ENCODE measurements around the gene CNOT2. TPM values are rescaled to one million over a fixed set of nuclear protein-coding genes. Genes with fewer than 3 reads are reported as not detected.

The CNOT2 gene
- total and polyA plus RNA-seq, 2 donors (not counting 1 experiment from before 2014, with no cell fraction given): 65.0 to 120 TPM

- H3K4me3 ChIP-seq (ENCODE audit: control extremely low read depth in 1 of 5, extremely low read depth in 1 of 5, insufficient read depth in 1 of 5, low read depth in 2 of 5, low read length in 4 of 5): no peak overlapping the region
- ATAC-seq (ENCODE audit: low read depth): no peak
- Mint-ChIP-seq H3K27me3 (no peaks in the 10 kb centered on the region), H3K4me1 (peaks cover 21% of the 10 kb centered on the region), H3K4me3 (no peak overlapping the region), H3K9me3 (ENCODE audit: insufficient read depth) (no peaks in the 10 kb centered on the region), H3K27ac (no peak overlapping the region)
- no peak overlapping the region for H3K4me2 ChIP-seq (replicated peaks; ENCODE audit: low read depth, low read length, poor library complexity, severe bottlenecking)
- no peak for TF ChIP-seq CTCF (IDR thresholded peaks at IDR 0.05)
- no peak for TF ChIP-seq EZH2 (IDR thresholded peaks at IDR 0.05; ENCODE audit: borderline replicate concordance, insufficient read depth, low read depth, low read length, poor library complexity, severe bottlenecking)
- H4K20me1 ChIP-seq (ENCODE audit: control insufficient read depth, insufficient read depth, low read length, poor library complexity, severe bottlenecking): peaks cover 62% of the 10 kb centered on the region
- intact Hi-C loops (cut with micrococcal nuclease): no loop called here
- no peak overlapping the region for H3K9ac ChIP-seq (ENCODE audit: low read length)
- no CpG with 5 or more reads among the region's 2 CpGs for WGBS (ENCODE audit: insufficient coverage)
- peaks cover 3 to 15% of the 10 kb centered on the region in 2 experiments for H3K36me3 ChIP-seq (replicated peaks in 1 of 2; ENCODE audit: control extremely low read depth in 1 of 2, control insufficient read depth in 1 of 2, extremely low read depth in 1 of 2, insufficient read depth in 2 of 2, low read length in 1 of 2)
- H3K27me3 ChIP-seq (replicated peaks in 1 of 4; ENCODE audit: control extremely low read depth in 1 of 4, control insufficient read depth in 3 of 4, insufficient read depth in 4 of 4, low read length in 3 of 4): no peaks in the 10 kb centered on the region
- H3K9me3 ChIP-seq (ENCODE audit: control extremely low read depth in 1 of 3, control insufficient read depth in 2 of 3, insufficient read depth in 1 of 3, low read length in 2 of 3): no peaks in the 10 kb centered on the region
- CTCF ChIA-PET: no interaction called here
- H3K27ac ChIP-seq (ENCODE audit: low read length in 2 of 2): no peak overlapping the region
- H3K4me1 ChIP-seq (ENCODE audit: control insufficient read depth in 2 of 2, insufficient read depth in 2 of 2, low read length in 2 of 2): peaks cover 0 to 8% of the 10 kb centered on the region in 2 donors
- DNase-seq: no peak
- H3K79me2 ChIP-seq (ENCODE audit: control insufficient read depth, insufficient read depth, low read length): peaks cover 87% of the 10 kb centered on the region
- POLR2A ChIA-PET: no interaction called here
- H2AFZ ChIP-seq (ENCODE audit: insufficient read depth, low read depth, low read length, poor library complexity, severe bottlenecking): no peak overlapping the region
Measured at GRCh38 chr12:70288817-70289216, 45.6 kb downstream of the CNOT2 start.

GRCh38 chr12:70290116-70290515 lies 46.9 kb downstream of the CNOT2 start:
- H3K4me3 ChIP-seq (ENCODE audit: control extremely low read depth in 1 of 5, extremely low read depth in 1 of 5, insufficient read depth in 1 of 5, low read depth in 2 of 5, low read length in 4 of 5): no peak overlapping the region
- peaks cover 21% of the 10 kb centered on the region for H3K4me1 Mint-ChIP-seq
- H3K4me3 Mint-ChIP-seq: no peak overlapping the region
- no peak overlapping the region for H3K4me2 ChIP-seq (replicated peaks; ENCODE audit: low read depth, low read length, poor library complexity, severe bottlenecking)
- peaks cover 3 to 21% of the 10 kb centered on the region in 2 experiments for H3K36me3 ChIP-seq (replicated peaks in 1 of 2; ENCODE audit: control extremely low read depth in 1 of 2, control insufficient read depth in 1 of 2, extremely low read depth in 1 of 2, insufficient read depth in 2 of 2, low read length in 1 of 2)
- H3K27ac ChIP-seq (ENCODE audit: low read length in 2 of 2): no peak overlapping the region
- no peaks in the 10 kb centered on the region for H3K9me3 Mint-ChIP-seq (ENCODE audit: insufficient read depth)
- H4K20me1 ChIP-seq (ENCODE audit: control insufficient read depth, insufficient read depth, low read length, poor library complexity, severe bottlenecking): peaks cover 62% of the 10 kb centered on the region
- H3K27me3 Mint-ChIP-seq: no peaks in the 10 kb centered on the region
- ATAC-seq (ENCODE audit: low read depth): no peak
- ChIA-PET CTCF (no interaction called here), POLR2A (no interaction called here)
- no peak overlapping the region for H3K9ac ChIP-seq (ENCODE audit: low read length)
- peaks cover 0 to 8% of the 10 kb centered on the region in 2 donors for H3K4me1 ChIP-seq (ENCODE audit: control insufficient read depth in 2 of 2, insufficient read depth in 2 of 2, low read length in 2 of 2)
- H3K27me3 ChIP-seq (replicated peaks in 1 of 4; ENCODE audit: control extremely low read depth in 1 of 4, control insufficient read depth in 3 of 4, insufficient read depth in 4 of 4, low read length in 3 of 4): no peaks in the 10 kb centered on the region
- TF ChIP-seq EZH2 (IDR thresholded peaks at IDR 0.05; ENCODE audit: borderline replicate concordance, insufficient read depth, low read depth, low read length, poor library complexity, severe bottlenecking) (no peak), CTCF (IDR thresholded peaks at IDR 0.05) (no peak)
- H3K9me3 ChIP-seq (ENCODE audit: control extremely low read depth in 1 of 3, control insufficient read depth in 2 of 3, insufficient read depth in 1 of 3, low read length in 2 of 3): no peaks in the 10 kb centered on the region
- H3K27ac Mint-ChIP-seq: no peak overlapping the region
- no peak overlapping the region for H2AFZ ChIP-seq (ENCODE audit: insufficient read depth, low read depth, low read length, poor library complexity, severe bottlenecking)
- no peak for DNase-seq
- H3K79me2 ChIP-seq (ENCODE audit: control insufficient read depth, insufficient read depth, low read length): peaks cover 84% of the 10 kb centered on the region
- intact Hi-C loops (cut with micrococcal nuclease): no loop called here

Measured in B cell (primary cell).